HepG2 (cell line): Measurements from ENCODE around the gene TRPV5. TPM values are rescaled to one million over a fixed set of nuclear protein-coding genes. Genes with fewer than 3 reads are reported as not detected.

ENCODE experiments used
- ATAC-seq: fragments of 200-7000 bp; cut with Tn5 transposase; 3 replicates; pipeline ENCODE4 v1.9.1; 2020; ENCODE audit warnings: mild to moderate bottlenecking, moderate library complexity
- BruUV-seq: library from RNA; stranded (reverse); fragments of 400-500 nt; replicated peaks from 2 replicates; lab custom pipeline; 2021; lab: Mats Ljungman, UMichigan
- CTCF ChIA-PET: fragments of 300-600 bp; formaldehyde crosslinking; extraction: SDS; loops from one replicate; lab custom pipeline; 2021; ENCODE audit warnings: low total read pairs, inconsistent platforms, low intra/inter-chr PET ratio; lab: Yijun Ruan, JAX
- POLR2A ChIA-PET: fragments of 350-600 bp; sonication (Branson Sonifier 250); formaldehyde crosslinking; loops from one replicate; lab custom pipeline; 2020; ENCODE audit warnings: antibody characterized with exemption, inconsistent platforms; lab: Yijun Ruan, JAX
- DNase-seq: peaks from one replicate; pipeline ENCODE4 v3.0.0-alpha.2; 2015; ENCODE audit warnings: low spot score
- FAIRE-seq: peaks from 3 replicates; lab custom pipeline; 2011; peaks lifted over from hg19 to GRCh38; lab: Jason Lieb, UNC
- H2AFZ ChIP-seq: one replicate; pipeline ENCODE4 v1.6.1; 2011; ENCODE audit warnings: low read length, inconsistent platforms
- H3K27ac ChIP-seq: fragments of 300-600 bp; 3 replicates; pipeline ENCODE4 v1.8.0; 2011; ENCODE audit warnings: mixed run types, mild to moderate bottlenecking, mixed read lengths, low read length, inconsistent platforms; ENCODE audit not compliant: insufficient read depth; ENCODE audit errors: extremely low read length
- H3K27me3 ChIP-seq, 2 experiments: fragments of 200-600 bp in 1 of 2; 2 replicates in 1 of 2; 3 replicates in 1 of 2; pipeline versions ENCODE4 v1.6.0 to v1.8.0; 2011; ENCODE audit warnings: low read length in 2 of 2, mild to moderate bottlenecking in 2 of 2, moderate library complexity in 2 of 2, inconsistent platforms in 1 of 2; ENCODE audit not compliant: insufficient read depth in 2 of 2, control insufficient read depth in 1 of 2
- H3K36me3 ChIP-seq, 2 experiments: fragments of 200-600 bp in 1 of 2; replicated peaks in 1 of 2; 2 replicates in 1 of 2; 3 replicates in 1 of 2; pipeline versions ENCODE4 v1.5.1 to v1.8.0; 2011; ENCODE audit warnings: low read length in 2 of 2, inconsistent platforms in 1 of 2; ENCODE audit not compliant: insufficient read depth in 2 of 2, control insufficient read depth in 1 of 2
- H3K4me1 ChIP-seq: 2 replicates; pipeline ENCODE4 v1.5.1; 2012; ENCODE audit warnings: low read length, inconsistent platforms; ENCODE audit not compliant: insufficient read depth
- H3K4me2 ChIP-seq: 2 replicates; pipeline ENCODE4 v1.6.0; 2011; ENCODE audit warnings: low read depth, low read length, inconsistent platforms
- H3K4me3 ChIP-seq, 3 experiments: fragments of 200-600 bp in 1 of 3; sonication (generic), shearing (Covaris generic) in 1 of 3; replicated peaks in 1 of 3; 2 replicates each; pipeline ENCODE4 v1.5.1; 2011 to 2016; ENCODE audit warnings: low read length in 3 of 3, inconsistent platforms in 2 of 3, low read depth in 2 of 3, mild to moderate bottlenecking in 2 of 3, control low read depth in 1 of 3, mixed read lengths in 1 of 3; ENCODE audit not compliant: insufficient read depth in 1 of 3
- H3K79me2 ChIP-seq: one replicate; pipeline ENCODE4 v1.6.1; 2011; ENCODE audit warnings: low read length, inconsistent platforms; ENCODE audit not compliant: insufficient read depth
- H3K9ac ChIP-seq: 2 replicates; pipeline ENCODE4 v1.6.0; 2011; ENCODE audit warnings: mild to moderate bottlenecking, low read depth, low read length, inconsistent platforms; ENCODE audit not compliant: insufficient read depth
- H3K9me3 ChIP-seq: 2 replicates; pipeline ENCODE4 v1.5.1; 2012; ENCODE audit warnings: mild to moderate bottlenecking, low read length
- H4K20me1 ChIP-seq: 2 replicates; pipeline ENCODE4 v1.6.0; 2011; ENCODE audit warnings: inconsistent platforms, mild to moderate bottlenecking, low read length, moderate library complexity; ENCODE audit not compliant: insufficient read depth
- ADNP ChIP-seq: sonication (generic); formaldehyde crosslinking; IDR thresholded peaks from 2 replicates; pipeline ENCODE4 v1.4.0; 2020; ENCODE audit warnings: missing genetic modification reagents
- FOXA1 ChIP-seq, 2 experiments: fragments of 450-650 bp in 1 of 2; sonication (generic) in 1 of 2; formaldehyde crosslinking in 1 of 2; IDR thresholded peaks; 2 replicates each; pipeline versions ENCODE4 v1.4.0 to v1.6.1; 2016 to 2020; ENCODE audit warnings: missing genetic modification reagents in 1 of 2
- HIVEP1 ChIP-seq: sonication (generic); formaldehyde crosslinking; IDR thresholded peaks from 2 replicates; pipeline ENCODE4 v1.4.0; 2020; ENCODE audit warnings: mild to moderate bottlenecking, missing genetic modification reagents
- MAFG ChIP-seq: sonication (generic); formaldehyde crosslinking; IDR thresholded peaks from 2 replicates; pipeline ENCODE4 v1.5.1; 2020; ENCODE audit warnings: mild to moderate bottlenecking, missing genetic modification reagents
- NR2F2 ChIP-seq: IDR thresholded peaks from 2 replicates; pipeline ENCODE4 v1.6.1; 2012; ENCODE audit warnings: low read depth, inconsistent platforms, borderline replicate concordance
- PTBP1 ChIP-seq: fragments of 200-400 bp; formaldehyde crosslinking; IDR thresholded peaks from 2 replicates; pipeline ENCODE4 v1.6.1; 2018; ENCODE audit warnings: low read length, low read depth; ENCODE audit not compliant: poor library complexity, severe bottlenecking
- SNRNP70 ChIP-seq: fragments of 200-400 bp; formaldehyde crosslinking; IDR thresholded peaks from 2 replicates; pipeline ENCODE4 v1.6.1; 2017; ENCODE audit warnings: mild to moderate bottlenecking, low read depth, low read length, moderate library complexity
- ZMAT3 ChIP-seq: sonication (generic); formaldehyde crosslinking; conservative IDR thresholded peaks from 2 replicates; pipeline ENCODE4 v1.7.0; 2021; ENCODE audit warnings: missing genetic modification reagents
- ZNF232 ChIP-seq: sonication (generic); formaldehyde crosslinking; IDR thresholded peaks from 2 replicates; pipeline ENCODE4 v1.4.0; 2020; ENCODE audit warnings: missing genetic modification reagents, borderline replicate concordance
- ZNF253 ChIP-seq: sonication (generic); formaldehyde crosslinking; IDR thresholded peaks from 2 replicates; pipeline ENCODE4 v1.8.0; 2022; ENCODE audit warnings: mild to moderate bottlenecking, missing genetic modification reagents, borderline replicate concordance
- ZNF749 ChIP-seq: sonication (generic); formaldehyde crosslinking; IDR thresholded peaks from 2 replicates; pipeline ENCODE4 v1.8.0; 2022; ENCODE audit warnings: mild to moderate bottlenecking, missing genetic modification reagents, moderate library complexity, borderline replicate concordance
- ZNF891 ChIP-seq: sonication (generic); formaldehyde crosslinking; IDR thresholded peaks from 2 replicates; pipeline ENCODE4 v1.5.0; 2020; ENCODE audit warnings: mild to moderate bottlenecking, missing genetic modification reagents
- WGBS: methylation state at CpG from one replicate; pipeline ENCODE4 v1.1.6; 2017; ENCODE audit warnings: low lambda C conversion rate; 5-methylcytosine and 5-hydroxymethylcytosine counted together
- in situ Hi-C: cut with HindIII; loops from 2 replicates; pipeline ENCODE4 v1.10.0; 2017; ENCODE audit warnings: low pct_unique_long_range_greater_than_20kb; ENCODE audit not compliant: extremely low pct_ligation_motif_present
- intact Hi-C: fragments of 100-400 bp; cut with micrococcal nuclease; formaldehyde crosslinking; loops from one replicate; pipeline ENCODE4 v1.10.0; 2022; ENCODE audit not compliant: unreplicated experiment
- polyA plus RNA-seq, 8 experiments: library from polyadenylated mRNA; depleted of rRNA in 3 of 8; stranded (reverse) in 7 of 8; unstranded in 1 of 8; fragments of >200 nt; fragmentation: Illumina TruSeq in 4 of 8; extraction: Trizol in 4 of 8; gene quantifications; 2 replicates each; pipeline versions ENCODE4 v1.2.1 to v1.2.3, GENCODE V29; 2011 to 2016; ENCODE audit warnings: low read depth in 4 of 8, missing spikeins in 1 of 8, mixed read lengths in 1 of 8; ENCODE audit not compliant: insufficient read depth in 1 of 8
- total RNA-seq, 5 experiments: library from RNA; depleted of rRNA; stranded (reverse); fragments of >200 nt; fragmentation: Illumina TruSeq; extraction: Trizol; gene quantifications; 2 replicates each; pipeline ENCODE4 v1.2.3, GENCODE V29; 2016; ENCODE audit warnings: low read depth in 1 of 5
- TF ChIP-seq, protein P1 (sequence below): sonication (generic); formaldehyde crosslinking; IDR thresholded peaks from 2 replicates; pipeline ENCODE4 v1.4.0; 2020; ENCODE audit warnings: mild to moderate bottlenecking, low read depth, missing genetic modification reagents

TRPV5 gene
- total and polyA plus RNA-seq, 2 of the 13 experiments (the other 11 are each of a cell fraction or from before 2014, with no cell fraction given): not detected

GRCh38 chr7:142950235-142950634 is 16.7 kb upstream of the TRPV5 start:
- no peak for TF ChIP-seq HIVEP1 (CRISPR knock-in tag)
- no peak for TF ChIP-seq NR2F2
- FAIRE-seq (no peak), ATAC-seq (no peak), DNase-seq (no peak)
- H2AFZ ChIP-seq: no peak overlapping the region
- no peaks in the 10 kb centered on the region for H3K79me2 ChIP-seq
- BruUV-seq: no TSS peak
- 0 out of 5 replicates have a peak, but pooled peaks cover 0 to 8% of the 10 kb centered on the region in 2 experiments for H3K27me3 ChIP-seq
- no peak overlapping the region for H3K9ac ChIP-seq
- no peak overlapping the region for H3K4me3 ChIP-seq
- no peak overlapping the region for H3K4me2 ChIP-seq
- intact Hi-C loops: no loop called here
- H3K27ac ChIP-seq: no peak overlapping the region
- H3K9me3 ChIP-seq: no peaks in the 10 kb centered on the region
- no peaks in the 10 kb centered on the region for H3K4me1 ChIP-seq
- no peaks in the 10 kb centered on the region for H3K36me3 ChIP-seq
- POLR2A ChIA-PET: no interaction called here
- CTCF ChIA-PET: no interaction called here
- in situ Hi-C loops: no loop called here
- no peaks in the 10 kb centered on the region for H4K20me1 ChIP-seq

DNA sequence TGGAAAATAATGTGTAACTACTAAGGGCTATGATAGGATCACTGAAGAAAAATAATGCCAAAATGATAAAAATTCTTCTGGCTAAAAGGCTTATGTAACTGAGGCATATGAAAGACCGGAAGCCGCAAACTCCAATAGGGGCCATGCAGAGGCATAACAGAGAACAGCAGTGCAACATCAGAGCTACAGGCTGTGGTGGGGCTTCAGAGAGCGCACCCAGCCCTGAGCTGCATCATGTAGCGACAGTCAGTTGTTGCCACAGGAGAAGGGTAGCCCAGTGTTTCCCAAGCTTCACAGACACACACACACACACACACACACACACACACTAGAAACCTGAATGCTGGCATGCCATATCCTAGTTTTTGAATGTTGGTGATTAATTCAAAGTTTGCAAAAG is 15.1 kb upstream of the TRPV5 start:
- H3K4me3 ChIP-seq: no peak overlapping the region
- in situ Hi-C loops (no loop called here), intact Hi-C loops (no loop called here)
- H3K4me2 ChIP-seq: no peak overlapping the region
- peaks cover 0 to 14% of the 10 kb centered on the region in 2 experiments; a peak in 1 of 5 replicates for H3K27me3 ChIP-seq
- no peak overlapping the region for H2AFZ ChIP-seq
- WGBS: 95% methylated on average over 2 of the region's 4 CpGs
- no peak for ATAC-seq
- ChIA-PET POLR2A (no interaction called here), CTCF (no interaction called here)
- H3K79me2 ChIP-seq: no peaks in the 10 kb centered on the region
- H3K9ac ChIP-seq: no peak overlapping the region
- H3K4me1 ChIP-seq: no peaks in the 10 kb centered on the region
- no peak for FAIRE-seq
- no peak overlapping the region for H3K27ac ChIP-seq
- no peak for DNase-seq
- no peaks in the 10 kb centered on the region for H4K20me1 ChIP-seq
- no peaks in the 10 kb centered on the region for H3K36me3 ChIP-seq
- no TSS peak for BruUV-seq
- no peaks in the 10 kb centered on the region for H3K9me3 ChIP-seq
- TF ChIP-seq ZNF749 (CRISPR knock-in tag) (no peak), MAFG (CRISPR knock-in tag) (no peak), SNRNP70 (no peak), PTBP1 (no peak), ZNF232 (CRISPR knock-in tag) (no peak), FOXA1 (IDR thresholded peaks at IDR 0.05) (no peak), FOXA1 (CRISPR knock-in tag; IDR thresholded peaks at IDR 0.05) (no peak), ZNF253 (CRISPR knock-in tag) (no peak), ADNP (no peak), ZNF891 (CRISPR knock-in tag) (no peak), ZMAT3 (CRISPR knock-in tag) (no peak)
- TF ChIP-seq, protein P1, sequence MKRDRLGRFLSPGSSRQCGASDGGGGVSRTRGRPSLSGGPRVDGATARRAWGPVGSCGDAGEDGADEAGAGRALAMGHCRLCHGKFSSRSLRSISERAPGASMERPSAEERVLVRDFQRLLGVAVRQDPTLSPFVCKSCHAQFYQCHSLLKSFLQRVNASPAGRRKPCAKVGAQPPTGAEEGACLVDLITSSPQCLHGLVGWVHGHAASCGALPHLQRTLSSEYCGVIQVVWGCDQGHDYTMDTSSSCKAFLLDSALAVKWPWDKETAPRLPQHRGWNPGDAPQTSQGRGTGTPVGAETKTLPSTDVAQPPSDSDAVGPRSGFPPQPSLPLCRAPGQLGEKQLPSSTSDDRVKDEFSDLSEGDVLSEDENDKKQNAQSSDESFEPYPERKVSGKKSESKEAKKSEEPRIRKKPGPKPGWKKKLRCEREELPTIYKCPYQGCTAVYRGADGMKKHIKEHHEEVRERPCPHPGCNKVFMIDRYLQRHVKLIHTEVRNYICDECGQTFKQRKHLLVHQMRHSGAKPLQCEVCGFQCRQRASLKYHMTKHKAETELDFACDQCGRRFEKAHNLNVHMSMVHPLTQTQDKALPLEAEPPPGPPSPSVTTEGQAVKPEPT (CRISPR knock-in tag): no peak
